Measurements from ENCODE around the gene PRPF18.

PRPF18 gene

GRCh38 chr10:13608246-13608853 is 21.6 kb downstream of the PRPF18 start:
- DNase-seq = no peak

- no peak for DNase-seq
Observed at GRCh38 chr10:13612654-13613373, 26.0 kb downstream of the PRPF18 start.

DNA sequence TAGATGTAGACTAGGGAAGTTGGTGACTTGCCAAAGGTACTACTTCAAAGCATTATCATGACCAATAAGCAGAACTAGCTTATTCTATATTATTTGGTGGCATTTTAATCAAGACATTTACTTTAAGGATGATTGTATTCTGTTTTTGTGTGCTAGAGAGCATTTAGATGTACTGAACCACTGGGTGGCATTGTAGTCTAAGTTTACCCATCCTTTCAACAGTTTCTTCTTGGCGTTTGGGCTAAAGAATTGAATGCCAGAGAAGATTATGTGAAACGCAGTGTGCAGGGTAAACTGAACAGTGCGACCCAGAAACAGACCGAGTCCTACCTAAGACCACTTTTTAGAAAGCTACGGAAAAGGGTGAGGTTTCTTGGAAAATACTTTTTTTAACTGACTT is 26.8 kb downstream of the PRPF18 start:
- DNase-seq = no peak

DNA sequence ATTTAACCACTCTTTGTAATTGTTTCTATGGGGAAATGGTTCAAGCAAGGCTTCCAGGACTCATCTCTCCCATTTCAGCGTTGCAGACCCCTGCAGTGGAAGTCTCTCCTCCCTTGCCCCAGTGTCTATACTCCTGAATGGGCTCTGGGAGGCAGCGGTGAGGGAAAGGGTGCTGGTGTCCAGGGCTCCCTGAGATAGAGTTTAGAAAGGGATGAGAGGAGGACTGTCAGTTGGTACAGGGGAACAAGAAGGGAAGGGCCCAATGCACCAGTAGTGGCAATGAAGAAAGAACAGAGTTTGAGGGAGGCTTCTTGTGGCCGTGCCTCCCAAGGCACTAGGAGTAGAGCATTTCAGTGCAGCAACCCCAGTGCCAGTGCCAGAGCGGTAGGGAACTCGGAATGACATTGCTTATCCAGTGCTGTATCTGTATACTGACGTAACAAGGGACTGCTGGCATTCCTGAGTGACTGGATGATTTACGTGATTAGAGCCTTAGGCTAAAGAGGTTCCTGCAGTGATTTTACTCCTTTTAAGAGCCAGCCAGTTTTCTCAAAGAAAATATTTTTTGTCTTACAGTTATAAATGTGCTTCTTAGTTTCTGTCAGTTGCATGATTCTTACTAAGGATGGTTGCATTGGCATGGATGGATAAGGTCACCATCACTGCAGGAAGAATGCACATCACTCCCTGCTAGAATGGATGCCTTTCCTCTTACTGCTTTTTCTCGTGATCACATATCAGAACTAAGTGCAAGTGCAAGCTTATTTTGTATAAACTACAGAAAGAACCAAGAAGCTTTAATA is 28.0 kb downstream of the PRPF18 start:
- DNase-seq = no peak

DNA sequence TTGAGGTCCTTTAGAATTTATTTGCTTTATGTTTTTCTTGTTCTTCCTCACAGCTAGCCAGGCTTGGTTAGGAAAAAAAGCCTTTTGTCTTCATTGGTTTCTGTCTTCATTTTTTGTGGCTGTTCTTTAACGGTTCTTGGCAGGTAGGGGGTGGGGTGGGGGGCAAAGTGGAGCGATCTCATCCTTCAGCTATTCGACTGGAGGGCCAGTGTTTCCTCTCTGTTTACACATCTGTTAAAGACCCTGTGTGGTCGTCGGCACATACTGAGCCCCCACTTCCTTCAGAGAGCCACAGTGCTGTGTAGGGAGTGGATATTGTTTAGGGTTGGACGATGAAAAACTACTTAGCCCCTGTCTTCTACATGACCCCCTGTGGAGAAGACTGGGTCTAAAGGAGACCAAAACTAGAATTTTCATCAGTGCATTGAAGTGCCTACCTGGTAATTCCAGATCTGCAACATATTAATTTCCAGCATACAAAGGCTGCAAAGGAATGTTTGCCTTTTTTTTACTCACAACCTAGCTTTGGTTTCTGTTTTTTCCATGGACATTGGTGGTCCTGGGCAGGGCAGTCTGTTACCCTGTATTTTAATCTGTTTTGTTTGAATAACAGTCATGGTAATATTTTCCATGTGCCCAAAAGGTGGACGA is 29.0 kb downstream of the PRPF18 start:
- DNase-seq = no peak

DNA sequence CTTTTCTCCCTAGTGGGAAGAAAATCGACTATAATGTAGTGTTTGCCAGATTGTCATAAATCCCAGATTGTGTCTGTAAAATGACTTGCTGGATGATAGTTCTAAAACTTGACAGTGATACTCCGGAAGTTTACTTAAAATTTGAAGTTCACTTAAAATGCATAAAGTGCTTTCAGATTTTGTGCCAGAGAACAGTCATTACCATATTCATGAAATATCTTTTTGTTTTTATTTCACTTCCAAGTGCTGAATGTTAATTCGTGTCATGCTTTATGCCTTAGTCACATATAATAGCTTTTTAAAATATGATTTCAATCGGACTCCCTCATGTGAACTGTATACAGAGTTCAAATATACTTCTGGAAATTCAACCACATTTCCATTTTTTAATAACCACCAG is 30.4 kb downstream of the PRPF18 start:
- DNase-seq = no peak

GRCh38 chr10:13621931-13622330 is 35.2 kb downstream of the PRPF18 start:
- DNase-seq = no peak

- DNase-seq = no peak
Observed at GRCh38 chr10:13624630-13625029, 37.9 kb downstream of the PRPF18 start.

DNA sequence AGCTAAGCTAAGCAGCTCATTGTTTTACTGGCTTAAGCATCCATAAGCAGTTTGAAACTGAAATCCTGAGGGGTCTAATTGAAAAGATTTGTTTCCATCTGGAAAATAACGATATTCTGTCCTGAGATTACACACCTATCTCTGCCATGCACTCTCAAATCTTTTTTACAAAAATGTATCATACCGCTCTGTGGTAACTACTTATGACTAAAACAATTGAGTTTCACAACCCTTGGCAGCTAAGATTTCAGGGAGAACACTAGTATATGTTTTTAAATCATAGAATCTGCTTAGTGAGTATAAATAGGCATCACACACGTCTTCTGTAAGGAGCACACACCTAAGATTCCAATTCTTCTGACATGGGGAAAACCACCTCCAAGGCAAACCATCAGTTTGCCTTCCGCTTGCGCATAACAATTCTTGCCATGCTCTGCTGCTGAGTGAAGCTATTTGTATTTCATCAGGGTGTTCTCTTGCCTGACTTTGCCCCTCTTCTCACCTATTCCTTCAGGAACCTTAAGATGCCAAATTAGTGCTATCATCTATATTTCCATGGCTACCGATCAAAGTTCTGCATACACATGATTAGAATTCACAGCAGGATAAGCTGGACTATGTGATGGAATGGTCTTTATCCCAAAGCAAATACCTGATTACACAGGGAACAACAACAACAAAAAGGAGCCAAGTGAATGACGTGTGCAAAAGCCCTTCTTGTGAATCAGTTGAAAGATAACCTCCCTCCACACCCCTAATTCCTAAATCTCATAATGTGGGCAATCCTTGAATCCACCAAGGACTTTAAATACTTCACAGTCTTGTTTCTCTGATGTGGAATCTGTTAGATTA is 40.9 kb downstream of the PRPF18 start:
- DNase-seq = no peak

DNA sequence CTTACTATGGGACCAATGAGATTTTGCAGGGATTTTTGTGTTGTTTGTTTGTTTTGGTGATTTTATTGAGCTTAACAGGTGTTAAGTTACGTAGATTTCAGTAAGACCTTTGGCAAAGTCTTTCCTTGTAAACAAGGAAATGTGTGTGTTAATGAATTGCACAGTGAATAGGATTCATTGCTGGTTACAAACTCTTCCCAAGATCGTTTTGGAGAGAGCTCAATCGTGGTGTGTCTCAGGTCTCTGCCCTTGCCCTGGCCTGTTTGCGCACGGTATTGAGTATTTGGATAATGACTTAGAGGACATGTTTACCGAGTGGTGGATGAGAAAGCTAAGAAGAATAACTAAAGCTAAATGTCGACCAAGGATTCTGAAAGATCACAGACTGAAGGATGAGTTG is 41.9 kb downstream of the PRPF18 start:
- no peak for DNase-seq

- no peak for DNase-seq
Observed at GRCh38 chr10:13629116-13629515, 42.4 kb downstream of the PRPF18 start.

- DNase-seq = no peak
Observed at GRCh38 chr10:13630231-13630630, 43.5 kb downstream of the PRPF18 start.

- DNase-seq = no peak
Observed at GRCh38 chr10:13631594-13631993, 44.8 kb downstream of the PRPF18 start.

DNA sequence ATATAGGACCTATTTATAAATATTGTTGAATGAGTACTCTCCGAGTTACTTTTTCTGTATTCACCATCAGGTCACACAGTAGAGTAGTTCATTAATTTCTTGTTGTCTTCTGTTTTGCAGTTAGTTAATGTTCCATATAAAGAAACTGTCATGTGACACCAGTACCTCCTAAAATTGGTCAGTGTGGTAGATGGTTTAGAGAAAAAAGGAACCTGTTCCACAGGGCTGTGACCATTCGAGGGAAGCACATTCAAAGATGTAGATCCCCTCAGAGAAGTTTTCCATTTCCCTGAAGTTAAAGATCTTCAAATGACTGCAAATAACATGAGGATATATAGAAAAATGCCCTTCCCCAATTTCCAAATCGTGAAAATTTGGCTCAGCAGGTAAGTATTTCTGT is 45.7 kb downstream of the PRPF18 start:
- DNase-seq = no peak

DNA sequence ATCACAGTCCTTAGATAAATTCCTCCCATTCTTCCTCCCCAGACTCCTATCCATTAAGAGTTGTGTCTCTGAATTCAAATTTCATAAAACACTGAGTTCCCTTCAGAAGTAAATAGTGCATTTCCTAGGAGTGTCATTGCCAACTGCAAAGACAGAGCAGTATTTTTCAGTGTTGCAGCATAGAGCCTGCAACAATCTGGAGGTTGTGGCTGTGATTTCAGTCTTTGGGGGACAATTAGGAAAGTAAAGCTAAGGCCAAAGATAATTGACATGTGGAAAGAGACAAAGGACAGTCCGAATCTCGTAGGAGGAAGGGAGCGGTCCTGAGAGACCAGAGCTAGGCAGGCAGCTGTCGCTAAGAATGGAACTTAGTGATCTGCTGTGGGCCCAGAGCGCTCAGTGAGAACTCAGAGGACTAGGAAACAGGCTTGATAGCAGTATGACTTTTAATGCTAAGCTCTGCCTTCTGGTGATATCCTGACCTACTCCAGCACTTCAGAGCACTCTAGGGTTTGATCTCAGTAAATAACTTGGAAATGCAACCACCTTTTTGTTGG is 46.2 kb downstream of the PRPF18 start:
- no peak for DNase-seq

DNA sequence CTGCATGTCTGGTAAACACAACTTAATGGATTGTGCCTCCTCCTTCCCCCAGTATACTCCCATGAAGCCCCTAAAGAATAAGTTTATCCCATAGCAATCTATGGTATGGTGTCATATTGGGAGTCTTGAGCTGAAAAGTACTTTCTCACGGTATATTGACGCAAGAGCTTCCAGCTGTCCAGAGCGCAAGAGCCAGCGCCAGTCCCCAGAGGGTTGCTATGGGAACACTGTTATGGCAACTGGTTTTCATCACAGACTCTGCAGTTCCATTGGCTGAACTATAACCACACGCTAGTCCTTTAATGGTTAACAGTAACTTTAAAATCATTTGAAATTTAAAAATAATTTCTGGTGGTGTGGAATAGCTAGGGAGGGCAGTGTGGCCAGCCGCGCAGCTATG is 46.9 kb downstream of the PRPF18 start:
- no peak for DNase-seq

GRCh38 chr10:13634207-13634606 is 47.4 kb downstream of the PRPF18 start:
- no peak for DNase-seq

GRCh38 chr10:13636776-13637175 is 50.0 kb downstream of the PRPF18 start:
- DNase-seq = no peak

DNA sequence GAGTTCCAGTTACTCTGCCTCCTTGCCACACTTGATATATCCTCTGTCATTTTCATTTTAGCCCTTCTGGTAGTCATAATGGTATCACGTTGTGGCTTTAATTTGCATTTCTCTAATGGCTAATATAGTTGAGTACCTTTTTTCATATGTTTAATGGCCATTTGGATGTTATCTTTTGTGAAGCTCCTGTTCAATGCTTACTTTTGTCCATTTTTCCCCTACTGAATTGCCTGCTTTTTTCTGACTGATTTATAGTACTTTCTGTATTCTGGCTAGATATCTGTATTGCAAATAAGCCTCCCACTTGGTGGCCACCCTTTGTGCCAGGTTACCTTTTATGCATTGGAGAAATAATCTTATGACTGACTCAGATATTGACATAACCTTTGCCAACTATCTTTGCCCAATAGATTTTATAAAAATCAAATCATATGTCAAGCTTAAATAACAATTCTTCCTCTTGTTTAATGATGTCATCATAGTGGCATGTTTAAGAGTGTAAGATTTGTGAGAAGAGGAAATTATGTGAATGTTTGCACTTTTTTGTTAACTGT is 50.6 kb downstream of the PRPF18 start:
- no peak for DNase-seq

DNA sequence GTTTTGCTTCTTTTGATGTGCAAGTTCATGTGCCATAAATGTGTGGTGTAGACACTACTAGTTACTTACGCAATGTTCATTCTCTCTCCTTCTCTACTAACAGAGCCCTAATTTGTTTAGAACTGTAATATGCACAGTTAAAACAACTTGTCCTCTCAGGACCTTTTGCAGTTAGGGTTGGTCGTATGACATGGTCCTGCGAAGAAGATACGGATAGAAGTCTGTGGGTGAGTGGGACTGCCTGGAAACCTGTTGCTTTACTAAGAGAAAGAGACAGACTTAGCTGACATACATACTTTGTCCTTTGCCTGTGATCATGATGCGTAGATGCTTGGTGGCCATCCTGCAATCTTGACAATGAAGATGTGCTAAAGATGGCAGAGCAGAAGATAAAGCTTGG is 51.1 kb downstream of the PRPF18 start:
- no peak for DNase-seq

GRCh38 chr10:13642293-13642692 is 55.5 kb downstream of the PRPF18 start:
- no peak for DNase-seq

DNA sequence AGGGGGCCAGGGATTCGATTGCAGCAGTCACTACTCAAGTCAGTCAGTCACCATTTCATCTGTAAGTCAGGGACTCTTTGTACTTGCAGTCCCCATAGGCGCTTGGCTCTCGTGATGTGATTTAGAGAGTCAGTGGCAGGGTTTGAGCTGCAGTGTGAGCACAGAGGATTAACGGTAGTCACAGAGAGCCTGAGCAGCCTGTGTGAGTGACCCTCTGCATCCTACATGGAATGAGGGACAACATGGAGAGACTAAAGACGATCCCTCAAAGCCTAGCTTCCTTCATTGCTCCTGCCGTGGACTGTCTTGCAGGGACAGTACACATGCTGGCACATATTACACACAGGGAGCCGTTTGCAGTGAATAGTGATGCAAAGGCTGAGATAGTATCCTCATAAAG is 56.3 kb downstream of the PRPF18 start:
- DNase-seq = no peak
